ENCODE data around the gene PDCD1. TPM values are rescaled to one million over a fixed set of nuclear protein-coding genes. Genes with fewer than 3 reads are reported as not detected.

The PDCD1 gene
- total and polyA plus RNA-seq, 2 of the 13 experiments (the other 11 are each of a cell fraction or from before 2014, with no cell fraction given): 0.04 TPM; not detected in 1

GRCh38 chr2:241906826-241907570, 48.3 kb upstream of the PDCD1 start:
- Histone ChIP-seq H3K4me2 (ENCODE audit: low read depth, low read length) (no peak overlapping the region), H3K9ac (ENCODE audit: insufficient read depth, low read depth, low read length) (no peak overlapping the region), H3K79me2 (ENCODE audit: insufficient read depth, low read length) (no peaks in the 10 kb centered on the region), H3K36me3 (replicated peaks in 1 of 2; ENCODE audit: control insufficient read depth in 1 of 2, insufficient read depth in 2 of 2, low read length in 2 of 2) (no peaks in the 10 kb centered on the region), H4K20me1 (ENCODE audit: insufficient read depth, low read length) (no peaks in the 10 kb centered on the region), H3K27me3 (ENCODE audit: control insufficient read depth in 1 of 2, insufficient read depth in 2 of 2, low read length in 2 of 2) (peaks cover 19 to 79% of the 10 kb centered on the region in 2 experiments), H3K9me3 (ENCODE audit: low read length) (no peaks in the 10 kb centered on the region), H3K27ac (ENCODE audit: extremely low read length, insufficient read depth, low read length) (no peak overlapping the region), H3K4me1 (ENCODE audit: insufficient read depth, low read length) (peaks cover 30% of the 10 kb centered on the region), H3K4me3 (replicated peaks in 1 of 3; ENCODE audit: insufficient read depth in 1 of 3, low read depth in 2 of 3, low read length in 3 of 3) (no peak overlapping the region), H2AFZ (ENCODE audit: low read length) (no peak overlapping the region)
- no peak for DNase-seq (ENCODE audit: low spot score)
- CTCF ChIA-PET (ENCODE audit: low intra/inter-chr PET ratio, low total read pairs): no interaction called here
- intact Hi-C loops (cut with micrococcal nuclease; ENCODE audit: unreplicated experiment): no loop called here
- POLR2A ChIA-PET: no interaction called here
- in situ Hi-C loops (cut with HindIII; ENCODE audit: extremely low pct_ligation_motif_present, low pct_unique_long_range_greater_than_20kb): no loop called here
- TF ChIP-seq ATF7 (IDR thresholded peaks at IDR 0.05): peak; percentile 36
- no peak for TF ChIP-seq ATF7 (CRISPR knock-in tag; IDR thresholded peaks at IDR 0.05)
- TF ChIP-seq GATA4 (IDR thresholded peaks at IDR 0.05; ENCODE audit: borderline replicate concordance, low read depth): no peak
- no peak for TF ChIP-seq ZNF18 (CRISPR knock-in tag; IDR thresholded peaks at IDR 0.05; ENCODE audit: insufficient replicate concordance)
- TF ChIP-seq ZNF224 (CRISPR knock-in tag; IDR thresholded peaks at IDR 0.05): no peak
- no peak for TF ChIP-seq CC2D1A (CRISPR knock-in tag; IDR thresholded peaks at IDR 0.05)
- TF ChIP-seq FOXA1 (IDR thresholded peaks at IDR 0.05): no peak
- 0 out of 2 replicates have a peak, but pooled peaks have one; percentile 24 for TF ChIP-seq FOXA1 (CRISPR knock-in tag; IDR thresholded peaks at IDR 0.05)
- TF ChIP-seq FOSL2 (CRISPR knock-in tag; IDR thresholded peaks at IDR 0.05): no peak
- 45% methylated on average over 18 of the region's 18 CpGs for WGBS (ENCODE audit: low lambda C conversion rate)
- no peak for ATAC-seq
- no TSS peak for BruUV-seq (replicated peaks)
- no peak for FAIRE-seq
